ENCODE data around the gene WSB1. TPM values are rescaled to one million over a fixed set of nuclear protein-coding genes. Genes with fewer than 3 reads are reported as not detected.

Gene WSB1
- total and polyA plus RNA-seq, 2 of the 8 experiments (the other 6 are each of a cell fraction or from before 2014, with no cell fraction given) = 113 to 140 TPM

DNA sequence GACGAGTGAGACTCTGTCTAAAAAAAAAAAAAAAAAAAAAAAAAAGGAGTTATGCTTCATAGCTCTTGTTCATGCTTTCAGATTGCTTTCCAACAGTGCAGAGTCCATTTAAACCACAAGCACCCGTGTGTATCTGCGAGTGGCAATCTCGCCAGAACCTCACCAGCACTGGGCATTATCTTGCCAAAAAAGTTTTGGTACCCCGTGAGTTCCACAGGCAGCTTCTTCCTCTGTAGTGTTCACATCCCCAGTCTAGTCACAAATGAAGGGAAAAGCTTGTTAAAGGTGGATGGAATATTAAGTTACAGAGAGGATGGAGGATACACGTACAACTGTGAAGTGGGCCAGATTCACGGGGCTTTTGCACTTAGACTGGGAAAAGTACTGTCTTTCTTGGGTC lies 33.5 kb downstream of the WSB1 start (continued):
- TF ChIP-seq, protein P1, sequence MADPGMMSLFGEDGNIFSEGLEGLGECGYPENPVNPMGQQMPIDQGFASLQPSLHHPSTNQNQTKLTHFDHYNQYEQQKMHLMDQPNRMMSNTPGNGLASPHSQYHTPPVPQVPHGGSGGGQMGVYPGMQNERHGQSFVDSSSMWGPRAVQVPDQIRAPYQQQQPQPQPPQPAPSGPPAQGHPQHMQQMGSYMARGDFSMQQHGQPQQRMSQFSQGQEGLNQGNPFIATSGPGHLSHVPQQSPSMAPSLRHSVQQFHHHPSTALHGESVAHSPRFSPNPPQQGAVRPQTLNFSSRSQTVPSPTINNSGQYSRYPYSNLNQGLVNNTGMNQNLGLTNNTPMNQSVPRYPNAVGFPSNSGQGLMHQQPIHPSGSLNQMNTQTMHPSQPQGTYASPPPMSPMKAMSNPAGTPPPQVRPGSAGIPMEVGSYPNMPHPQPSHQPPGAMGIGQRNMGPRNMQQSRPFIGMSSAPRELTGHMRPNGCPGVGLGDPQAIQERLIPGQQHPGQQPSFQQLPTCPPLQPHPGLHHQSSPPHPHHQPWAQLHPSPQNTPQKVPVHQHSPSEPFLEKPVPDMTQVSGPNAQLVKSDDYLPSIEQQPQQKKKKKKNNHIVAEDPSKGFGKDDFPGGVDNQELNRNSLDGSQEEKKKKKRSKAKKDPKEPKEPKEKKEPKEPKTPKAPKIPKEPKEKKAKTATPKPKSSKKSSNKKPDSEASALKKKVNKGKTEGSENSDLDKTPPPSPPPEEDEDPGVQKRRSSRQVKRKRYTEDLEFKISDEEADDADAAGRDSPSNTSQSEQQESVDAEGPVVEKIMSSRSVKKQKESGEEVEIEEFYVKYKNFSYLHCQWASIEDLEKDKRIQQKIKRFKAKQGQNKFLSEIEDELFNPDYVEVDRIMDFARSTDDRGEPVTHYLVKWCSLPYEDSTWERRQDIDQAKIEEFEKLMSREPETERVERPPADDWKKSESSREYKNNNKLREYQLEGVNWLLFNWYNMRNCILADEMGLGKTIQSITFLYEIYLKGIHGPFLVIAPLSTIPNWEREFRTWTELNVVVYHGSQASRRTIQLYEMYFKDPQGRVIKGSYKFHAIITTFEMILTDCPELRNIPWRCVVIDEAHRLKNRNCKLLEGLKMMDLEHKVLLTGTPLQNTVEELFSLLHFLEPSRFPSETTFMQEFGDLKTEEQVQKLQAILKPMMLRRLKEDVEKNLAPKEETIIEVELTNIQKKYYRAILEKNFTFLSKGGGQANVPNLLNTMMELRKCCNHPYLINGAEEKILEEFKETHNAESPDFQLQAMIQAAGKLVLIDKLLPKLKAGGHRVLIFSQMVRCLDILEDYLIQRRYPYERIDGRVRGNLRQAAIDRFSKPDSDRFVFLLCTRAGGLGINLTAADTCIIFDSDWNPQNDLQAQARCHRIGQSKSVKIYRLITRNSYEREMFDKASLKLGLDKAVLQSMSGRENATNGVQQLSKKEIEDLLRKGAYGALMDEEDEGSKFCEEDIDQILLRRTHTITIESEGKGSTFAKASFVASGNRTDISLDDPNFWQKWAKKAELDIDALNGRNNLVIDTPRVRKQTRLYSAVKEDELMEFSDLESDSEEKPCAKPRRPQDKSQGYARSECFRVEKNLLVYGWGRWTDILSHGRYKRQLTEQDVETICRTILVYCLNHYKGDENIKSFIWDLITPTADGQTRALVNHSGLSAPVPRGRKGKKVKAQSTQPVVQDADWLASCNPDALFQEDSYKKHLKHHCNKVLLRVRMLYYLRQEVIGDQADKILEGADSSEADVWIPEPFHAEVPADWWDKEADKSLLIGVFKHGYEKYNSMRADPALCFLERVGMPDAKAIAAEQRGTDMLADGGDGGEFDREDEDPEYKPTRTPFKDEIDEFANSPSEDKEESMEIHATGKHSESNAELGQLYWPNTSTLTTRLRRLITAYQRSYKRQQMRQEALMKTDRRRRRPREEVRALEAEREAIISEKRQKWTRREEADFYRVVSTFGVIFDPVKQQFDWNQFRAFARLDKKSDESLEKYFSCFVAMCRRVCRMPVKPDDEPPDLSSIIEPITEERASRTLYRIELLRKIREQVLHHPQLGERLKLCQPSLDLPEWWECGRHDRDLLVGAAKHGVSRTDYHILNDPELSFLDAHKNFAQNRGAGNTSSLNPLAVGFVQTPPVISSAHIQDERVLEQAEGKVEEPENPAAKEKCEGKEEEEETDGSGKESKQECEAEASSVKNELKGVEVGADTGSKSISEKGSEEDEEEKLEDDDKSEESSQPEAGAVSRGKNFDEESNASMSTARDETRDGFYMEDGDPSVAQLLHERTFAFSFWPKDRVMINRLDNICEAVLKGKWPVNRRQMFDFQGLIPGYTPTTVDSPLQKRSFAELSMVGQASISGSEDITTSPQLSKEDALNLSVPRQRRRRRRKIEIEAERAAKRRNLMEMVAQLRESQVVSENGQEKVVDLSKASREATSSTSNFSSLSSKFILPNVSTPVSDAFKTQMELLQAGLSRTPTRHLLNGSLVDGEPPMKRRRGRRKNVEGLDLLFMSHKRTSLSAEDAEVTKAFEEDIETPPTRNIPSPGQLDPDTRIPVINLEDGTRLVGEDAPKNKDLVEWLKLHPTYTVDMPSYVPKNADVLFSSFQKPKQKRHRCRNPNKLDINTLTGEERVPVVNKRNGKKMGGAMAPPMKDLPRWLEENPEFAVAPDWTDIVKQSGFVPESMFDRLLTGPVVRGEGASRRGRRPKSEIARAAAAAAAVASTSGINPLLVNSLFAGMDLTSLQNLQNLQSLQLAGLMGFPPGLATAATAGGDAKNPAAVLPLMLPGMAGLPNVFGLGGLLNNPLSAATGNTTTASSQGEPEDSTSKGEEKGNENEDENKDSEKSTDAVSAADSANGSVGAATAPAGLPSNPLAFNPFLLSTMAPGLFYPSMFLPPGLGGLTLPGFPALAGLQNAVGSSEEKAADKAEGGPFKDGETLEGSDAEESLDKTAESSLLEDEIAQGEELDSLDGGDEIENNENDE (IDR thresholded peaks at IDR 0.05; ENCODE audit: insufficient replicate concordance, low read length) = no peak
- TF ChIP-seq, protein P2, sequence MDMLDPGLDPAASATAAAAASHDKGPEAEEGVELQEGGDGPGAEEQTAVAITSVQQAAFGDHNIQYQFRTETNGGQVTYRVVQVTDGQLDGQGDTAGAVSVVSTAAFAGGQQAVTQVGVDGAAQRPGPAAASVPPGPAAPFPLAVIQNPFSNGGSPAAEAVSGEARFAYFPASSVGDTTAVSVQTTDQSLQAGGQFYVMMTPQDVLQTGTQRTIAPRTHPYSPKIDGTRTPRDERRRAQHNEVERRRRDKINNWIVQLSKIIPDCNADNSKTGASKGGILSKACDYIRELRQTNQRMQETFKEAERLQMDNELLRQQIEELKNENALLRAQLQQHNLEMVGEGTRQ (IDR thresholded peaks at IDR 0.05; ENCODE audit: low read length) = no peak

Data from H1 (cell line).